Measurements from ENCODE around the gene EDN3.
"Not testable (repeated sequence)": the region's sequence is repeated elsewhere in the genome, so short reads cannot be mapped to it uniquely, and the experiment has no call there.

The EDN3 gene

GRCh38 chr20:59336540-59336939, 36.1 kb downstream of the EDN3 start:
- no peak for DNase-seq (ENCODE audit: low spot score)

- DNase-seq (ENCODE audit: low spot score): not testable (repeated sequence)
Observed at GRCh38 chr20:59338444-59338843, 38.0 kb downstream of the EDN3 start.

GRCh38 chr20:59340201-59340885, 39.9 kb downstream of the EDN3 start:
- DNase-seq (ENCODE audit: low spot score): no peak

DNA sequence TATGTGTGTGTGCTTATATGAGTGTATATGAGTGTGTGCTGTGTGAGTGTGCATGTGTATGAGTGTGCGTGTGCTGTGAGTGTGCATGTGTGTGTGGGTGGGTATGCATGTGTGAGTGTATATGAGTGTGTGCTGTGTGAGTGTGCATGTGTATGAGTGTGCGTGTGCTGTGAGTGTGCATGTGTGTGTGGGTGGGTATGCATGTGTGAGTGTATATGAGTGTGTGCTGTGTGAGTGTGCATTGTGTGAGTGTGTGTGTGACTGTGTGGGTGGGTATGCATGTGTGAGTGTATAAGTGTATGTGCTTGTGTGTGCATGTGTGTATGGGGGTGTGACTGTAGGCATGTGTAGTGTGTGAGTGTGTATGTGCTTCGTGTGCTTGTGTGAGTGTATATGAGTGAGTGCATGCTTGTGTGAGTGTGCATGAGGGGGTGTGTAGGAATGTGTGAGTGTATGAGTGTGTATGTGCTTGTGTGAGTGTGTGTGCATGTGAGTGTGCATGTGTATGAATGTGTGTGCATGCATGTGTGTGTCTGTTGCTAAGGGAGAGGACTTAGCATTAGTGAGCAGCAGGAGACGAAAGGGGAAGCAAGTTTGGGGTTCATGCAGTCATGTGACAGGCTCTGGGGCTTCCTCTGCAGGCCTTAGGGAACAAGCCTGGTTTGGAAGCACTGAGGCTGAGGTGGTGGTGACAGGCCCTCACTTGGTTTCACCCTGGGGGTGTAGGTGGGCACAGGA, 41.0 kb downstream of the EDN3 start:
- DNase-seq (ENCODE audit: low spot score): not testable (repeated sequence)

- no peak for DNase-seq (ENCODE audit: low spot score)
Observed at GRCh38 chr20:59342023-59342957, 41.9 kb downstream of the EDN3 start.

DNA sequence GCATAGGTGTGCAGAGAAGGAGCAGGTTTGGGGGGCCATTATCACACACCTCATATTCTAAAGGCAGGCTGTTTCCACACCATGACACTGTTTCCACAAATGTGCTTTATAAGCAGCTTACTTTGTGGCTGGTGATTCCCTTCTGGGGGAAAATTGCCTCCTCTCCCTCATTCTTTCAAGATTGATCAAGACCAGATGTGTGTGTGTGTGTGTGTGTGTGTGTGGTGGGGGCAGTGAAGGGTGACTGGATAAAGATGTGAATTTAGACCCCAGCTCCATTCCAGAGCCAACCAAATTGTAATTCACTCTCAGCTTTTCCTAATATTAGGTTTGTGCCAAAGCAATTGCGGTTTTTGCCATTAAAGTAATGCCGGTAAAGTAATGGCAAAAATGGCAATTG, 45.6 kb downstream of the EDN3 start:
- DNase-seq (ENCODE audit: low spot score): no peak

DNA sequence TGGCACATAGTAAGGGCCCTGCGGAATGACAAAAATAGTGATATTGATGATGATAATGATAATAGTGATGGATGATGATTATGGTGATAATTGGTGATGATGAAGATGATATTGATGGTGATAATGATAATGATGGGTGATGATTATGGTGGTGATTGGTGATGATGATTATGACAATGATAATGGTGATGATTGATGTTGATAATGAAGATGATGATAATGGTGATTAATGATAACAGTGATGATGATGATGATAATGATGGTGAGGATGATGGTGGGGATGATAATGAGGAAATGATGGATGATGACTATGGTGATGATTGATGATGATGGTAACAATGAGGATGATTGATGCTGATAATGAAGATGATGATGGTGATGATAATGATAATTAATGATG, 48.9 kb downstream of the EDN3 start:
- DNase-seq (ENCODE audit: low spot score): no peak

DNA sequence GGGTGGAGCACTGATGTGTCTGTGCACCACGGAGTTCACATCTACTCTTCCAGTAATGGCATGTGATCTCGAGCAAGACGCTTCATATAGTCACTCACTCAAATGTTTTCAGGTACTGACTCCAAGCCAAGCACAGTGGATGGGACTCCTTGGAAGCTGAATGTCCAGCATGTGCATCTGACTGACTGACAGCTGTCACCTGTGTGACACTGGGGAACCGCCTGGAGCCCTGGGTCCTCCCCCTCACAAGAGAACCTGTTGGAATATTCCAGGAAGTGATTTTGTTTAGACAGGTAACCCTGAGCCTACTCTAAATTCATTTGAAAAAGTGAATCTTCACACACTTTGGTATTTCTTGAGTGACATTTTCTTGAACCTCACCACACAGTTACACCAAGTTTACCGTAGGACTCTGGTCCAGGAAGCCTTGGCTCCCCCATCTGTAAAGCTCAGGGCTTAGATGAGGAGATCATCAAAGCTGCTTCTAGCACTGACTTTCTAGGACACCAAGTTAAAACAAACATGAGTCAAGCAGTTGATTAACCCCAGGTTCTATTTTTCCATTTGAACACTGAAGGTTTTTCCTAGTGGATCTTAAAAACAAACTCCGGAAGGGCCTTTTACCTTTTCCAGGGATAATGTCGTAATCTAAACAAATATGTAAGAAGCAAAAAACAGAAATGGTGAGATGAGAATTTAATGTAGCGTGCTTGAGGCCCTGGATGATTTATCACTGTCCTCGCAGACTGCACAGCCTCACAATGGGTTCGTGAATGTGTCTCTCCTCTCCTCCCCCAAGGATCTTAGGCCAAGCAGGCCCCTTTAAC, 50.1 kb downstream of the EDN3 start:
- no peak for DNase-seq (ENCODE audit: low spot score)

GRCh38 chr20:59351157-59352040, 51.0 kb downstream of the EDN3 start:
- no peak for DNase-seq (ENCODE audit: low spot score)

- no peak for DNase-seq (ENCODE audit: low spot score)
Observed at GRCh38 chr20:59352541-59352940, 52.1 kb downstream of the EDN3 start.

- no peak for DNase-seq (ENCODE audit: low spot score)
Observed at GRCh38 chr20:59352990-59353389, 52.6 kb downstream of the EDN3 start.

DNA sequence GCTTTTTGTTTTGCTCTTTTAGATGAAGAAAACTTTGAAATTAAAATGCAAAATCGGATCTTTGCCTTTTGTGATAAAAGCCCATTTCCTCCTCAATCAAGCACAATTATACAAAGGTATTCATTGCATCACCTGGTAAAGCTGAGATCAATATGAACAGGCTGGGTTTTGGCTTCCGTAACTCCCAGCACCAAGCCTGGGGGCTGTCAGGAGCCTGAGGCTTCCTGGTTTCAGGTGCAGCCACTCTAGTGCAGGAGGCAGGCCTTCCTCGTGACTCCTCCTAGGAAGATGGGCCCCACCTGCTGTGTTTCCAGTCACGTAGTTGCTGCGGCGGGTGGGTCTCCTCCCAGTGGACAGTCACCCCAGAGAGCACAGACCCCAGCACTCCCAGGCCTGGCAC, 54.0 kb downstream of the EDN3 start:
- no peak for DNase-seq (ENCODE audit: low spot score)

- DNase-seq (ENCODE audit: low spot score): no peak
Observed at GRCh38 chr20:59355242-59355641, 54.8 kb downstream of the EDN3 start.

DNA sequence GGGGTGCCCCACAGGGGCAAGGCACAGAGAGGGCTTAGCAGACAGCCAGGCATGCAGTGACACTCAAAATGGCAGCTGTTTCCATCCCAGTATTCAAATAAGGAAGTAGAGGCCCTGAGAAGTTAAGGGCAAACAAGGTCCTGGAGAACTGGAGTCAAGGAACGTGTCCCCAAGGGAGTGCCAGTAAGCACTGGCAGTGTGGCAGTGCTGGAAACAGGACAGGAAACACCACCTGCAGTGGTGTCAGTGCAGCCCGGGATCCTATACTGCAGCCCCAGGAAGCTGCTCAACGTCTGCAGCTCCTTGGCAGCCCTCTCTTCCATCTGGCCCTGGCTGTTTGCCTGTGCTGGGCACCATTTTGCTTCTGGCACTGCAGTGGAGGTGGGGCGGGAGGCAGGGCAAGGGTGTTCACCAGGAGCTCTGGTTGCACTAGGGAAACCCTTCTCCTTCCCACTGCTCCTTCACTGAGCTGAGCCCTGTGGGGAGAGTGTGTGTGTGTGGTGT, 56.3 kb downstream of the EDN3 start:
- DNase-seq (ENCODE audit: low spot score): no peak

DNA sequence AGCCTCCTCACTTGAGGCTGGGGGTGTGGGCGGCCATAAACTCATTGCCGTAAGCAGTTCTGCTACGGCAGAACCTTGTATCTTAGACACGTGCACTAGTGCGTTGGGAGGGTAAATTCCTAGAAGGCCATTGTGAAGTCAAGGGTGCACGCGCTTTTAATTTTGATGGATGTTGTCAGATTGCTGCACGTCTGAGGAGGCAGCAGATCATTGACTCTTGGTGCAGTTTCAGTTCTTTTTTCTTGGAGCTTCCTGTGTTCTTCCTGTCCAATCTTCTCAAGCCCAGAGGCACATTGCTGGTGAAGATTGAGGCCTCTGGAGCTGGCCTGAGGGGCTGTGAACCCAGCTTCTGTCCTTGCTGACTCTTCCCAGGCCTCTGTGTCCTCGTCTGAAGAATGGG, 58.4 kb downstream of the EDN3 start:
- DNase-seq (ENCODE audit: low spot score): not testable (repeated sequence)

DNA sequence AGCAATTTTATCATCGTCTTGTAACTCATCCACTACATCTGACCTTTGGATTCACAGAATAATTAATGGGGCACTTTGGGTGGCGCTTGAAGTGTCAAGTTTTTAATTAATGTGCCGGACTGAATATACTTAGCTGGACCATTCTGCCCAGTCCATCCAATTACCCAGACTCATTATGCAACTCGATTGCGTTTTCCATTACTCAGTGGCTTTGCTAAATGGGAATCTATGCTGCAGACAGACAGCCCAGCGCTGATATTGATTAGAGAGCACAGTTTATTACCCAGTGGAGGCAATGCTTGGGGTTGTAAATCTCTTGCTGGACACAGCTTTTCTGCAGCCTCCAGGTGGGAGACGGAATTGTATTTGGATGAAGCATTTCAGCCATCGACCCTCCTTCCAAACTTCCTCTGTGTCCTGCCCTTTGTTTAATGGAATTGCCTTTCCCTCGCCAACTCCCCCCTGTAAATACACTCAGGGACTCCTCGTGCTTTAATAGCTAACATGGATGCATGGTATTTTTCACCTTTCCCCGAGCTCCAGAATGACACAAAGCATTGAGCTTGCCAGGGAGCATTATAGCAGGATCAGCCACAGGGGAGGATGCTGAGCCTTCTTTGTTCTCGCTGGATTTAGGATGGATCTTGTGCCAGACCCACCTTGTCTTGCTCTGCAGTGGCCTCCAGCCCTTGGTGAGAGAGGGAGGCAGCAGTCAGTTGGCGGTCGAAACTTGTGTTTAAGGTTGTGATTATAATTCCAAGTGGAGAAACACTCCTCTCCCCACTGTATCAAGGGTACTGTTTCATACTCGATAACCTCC, 59.7 kb downstream of the EDN3 start:
- no peak for DNase-seq (ENCODE audit: low spot score)

DNA sequence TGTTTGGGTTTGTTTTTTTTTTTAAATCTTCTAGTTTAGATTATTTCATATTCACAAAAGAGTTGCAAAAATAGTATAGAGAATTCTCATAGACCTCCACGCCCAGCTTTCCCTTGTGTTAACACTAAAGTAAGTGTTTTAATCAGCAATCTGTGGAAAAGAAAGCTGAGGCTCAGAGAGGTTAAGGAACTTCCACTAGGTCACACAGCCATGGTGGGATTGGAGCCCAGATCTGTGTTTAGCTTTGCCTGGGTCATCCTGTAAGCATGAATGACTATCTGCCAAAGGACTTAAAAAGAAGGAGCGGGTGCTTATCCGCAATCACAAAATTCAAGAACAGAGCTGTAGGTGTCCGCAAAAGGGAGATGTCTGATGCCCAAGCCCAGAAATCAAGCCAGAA, 60.5 kb downstream of the EDN3 start:
- no peak for DNase-seq (ENCODE audit: low spot score)

DNA sequence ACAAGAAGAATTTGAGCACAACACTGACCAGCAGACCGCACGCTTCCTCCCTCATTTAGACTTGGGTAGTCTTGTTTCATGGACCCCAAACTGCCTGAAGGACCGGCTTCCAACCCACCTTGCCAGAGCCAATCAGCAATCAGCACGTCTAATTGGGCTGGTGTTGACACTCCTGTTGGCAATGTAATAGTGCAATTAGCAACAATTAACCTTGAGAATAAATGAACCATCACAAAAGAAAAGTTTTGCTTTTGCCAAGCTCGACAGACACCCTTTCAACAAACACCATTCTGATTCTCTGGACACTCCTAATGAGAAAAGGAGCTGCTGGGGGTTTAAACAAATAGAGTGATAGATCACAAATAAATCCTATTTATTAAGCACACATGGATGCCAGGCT, 61.0 kb downstream of the EDN3 start:
- no peak for DNase-seq (ENCODE audit: low spot score)

DNA sequence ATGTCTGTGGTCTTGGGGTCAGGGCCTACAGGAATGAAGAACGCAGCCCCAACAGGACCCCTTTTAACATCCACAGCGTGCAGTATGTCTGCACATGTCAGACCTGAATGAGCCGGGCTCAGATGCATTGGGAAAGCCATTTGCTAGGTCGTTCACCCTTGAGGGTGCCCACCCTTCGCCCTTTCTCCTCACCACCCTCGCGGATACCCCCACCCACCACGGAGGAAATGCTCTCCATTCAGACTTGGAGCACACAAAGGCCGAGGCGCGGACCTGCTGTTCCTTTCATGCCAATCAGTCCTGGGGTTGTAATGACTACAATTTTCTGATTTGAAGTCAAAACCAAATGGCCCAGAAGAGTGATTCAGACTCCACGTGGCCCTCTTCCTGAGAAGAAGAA, 62.7 kb downstream of the EDN3 start:
- DNase-seq (ENCODE audit: low spot score): no peak

DNA sequence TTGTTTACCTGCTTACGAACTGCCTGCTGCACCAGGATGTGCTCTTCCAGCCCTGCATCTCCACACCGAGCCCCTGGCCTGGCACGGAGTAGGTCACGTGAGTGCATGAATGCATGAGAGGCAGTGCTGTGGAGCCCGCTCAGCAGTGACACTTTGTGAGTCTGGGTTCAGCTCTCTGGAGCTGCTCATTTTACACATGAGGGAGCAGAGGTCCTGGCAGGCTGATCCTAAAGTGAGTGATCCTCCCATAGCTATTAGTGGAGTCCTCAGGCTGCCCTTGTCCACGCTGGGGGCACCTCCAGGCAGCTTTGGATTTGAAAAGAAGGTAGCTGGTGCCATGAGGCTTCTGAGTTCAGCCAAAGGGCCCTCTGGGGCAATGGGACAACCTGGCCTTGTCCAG, 64.2 kb downstream of the EDN3 start:
- no peak for DNase-seq (ENCODE audit: low spot score)

Measured in CD4-positive, alpha-beta T cell treated with Interleukin-15 for 4 hours (primary cell).